Neural progenitor cell (in vitro differentiated cells): Measurements from ENCODE around the gene ARV1. TPM values are rescaled to one million over a fixed set of nuclear protein-coding genes. Genes with fewer than 3 reads are reported as not detected.

Source experiments
- DNase-seq: peaks from one replicate; pipeline ENCODE4 v3.0.0-alpha.2; 2016; ENCODE audit warnings: low spot score
- H2AFZ ChIP-seq: fragments of 200-600 bp; sonication (generic); replicated peaks from 2 replicates; pipeline ENCODE4 v1.6.1; 2016; ENCODE audit warnings: antibody characterized with exemption
- H3F3A ChIP-seq: fragments of 200-600 bp; sonication (generic); 2 replicates; pipeline ENCODE4 v1.6.1; 2016; ENCODE audit warnings: antibody characterized with exemption, low read depth
- H3K27ac ChIP-seq: fragments of 200-600 bp; sonication (generic); 2 replicates; pipeline ENCODE4 v1.5.1; 2016; ENCODE audit warnings: mild to moderate bottlenecking
- H3K27me3 ChIP-seq: fragments of 200-600 bp; sonication (generic); 2 replicates; pipeline ENCODE4 v1.6.1; 2016; ENCODE audit warnings: mild to moderate bottlenecking, moderate library complexity
- H3K36me3 ChIP-seq: fragments of 200-600 bp; sonication (generic); 2 replicates; pipeline ENCODE4 v1.5.1; 2016
- H3K4me1 ChIP-seq: fragments of 200-600 bp; sonication (generic); 2 replicates; pipeline ENCODE4 v1.6.1; 2016; ENCODE audit warnings: mixed run types
- H3K4me2 ChIP-seq: fragments of 200-600 bp; sonication (generic); 2 replicates; pipeline ENCODE4 v1.6.1; 2016
- H3K4me3 ChIP-seq: fragments of 200-600 bp; sonication (generic); 2 replicates; pipeline ENCODE4 v1.5.1; 2016
- H3K79me2 ChIP-seq: fragments of 200-600 bp; sonication (generic); 2 replicates; pipeline ENCODE4 v1.6.1; 2016; ENCODE audit warnings: low read depth
- H3K9ac ChIP-seq: fragments of 200-600 bp; sonication (generic); 2 replicates; pipeline ENCODE4 v1.6.1; 2016
- H3K9me3 ChIP-seq: fragments of 200-600 bp; sonication (generic); 2 replicates; pipeline ENCODE4 v1.5.1; 2016; ENCODE audit warnings: low read depth
- H4K20me1 ChIP-seq: fragments of 200-600 bp; sonication (generic); 2 replicates; pipeline ENCODE4 v1.6.1; 2016; ENCODE audit warnings: low read depth
- H3K27ac Mint-ChIP-seq: 3 replicates; pipeline ENCODE4 v1.8.0; 2021; ENCODE audit warnings: mixed read lengths
- H3K27me3 Mint-ChIP-seq: 2 replicates; pipeline ENCODE4 v1.8.0; 2022; ENCODE audit warnings: low read depth, mild to moderate bottlenecking, inconsistent platforms, moderate library complexity, mixed read lengths; ENCODE audit not compliant: insufficient read depth
- H3K36me3 Mint-ChIP-seq: 3 replicates; pipeline ENCODE4 v1.8.0; 2021; ENCODE audit warnings: mixed read lengths
- H3K4me1 Mint-ChIP-seq: 3 replicates; pipeline ENCODE4 v1.8.0; 2021; ENCODE audit warnings: mixed read lengths
- H3K4me3 Mint-ChIP-seq: 3 replicates; pipeline ENCODE4 v1.8.0; 2021; ENCODE audit warnings: mild to moderate bottlenecking, moderate library complexity, mixed read lengths
- H3K9me3 Mint-ChIP-seq: 3 replicates; pipeline ENCODE4 v1.8.0; 2020; ENCODE audit warnings: mixed read lengths
- CTCF ChIP-seq: fragments of 200-600 bp; sonication (generic); IDR thresholded peaks from 2 replicates; pipeline ENCODE4 v1.5.1; 2017; ENCODE audit warnings: antibody characterized with exemption, mild to moderate bottlenecking
- EZH2 ChIP-seq: fragments of 200-600 bp; sonication (generic); IDR thresholded peaks from 2 replicates; pipeline ENCODE4 v1.6.1; 2017; ENCODE audit warnings: antibody characterized with exemption, mild to moderate bottlenecking, moderate library complexity
- EZH2phosphoT487 ChIP-seq: fragments of 200-600 bp; sonication (generic); IDR thresholded peaks from 2 replicates; pipeline ENCODE4 v1.6.1; 2017; ENCODE audit warnings: antibody characterized with exemption
- total RNA-seq: library from RNA; depleted of rRNA; stranded (reverse); fragments of >200 nt; gene quantifications from 2 replicates; pipeline ENCODE4 v1.2.3, GENCODE V29; 2015; ENCODE audit warnings: low replicate concordance

The ARV1 gene
- total RNA-seq, 1 donor from 2014 or later: 23.3 TPM

- Mint-ChIP-seq H3K27ac (peak overlapping the region; percentile 19), H3K27me3 (no peaks in the 10 kb centered on the region), H3K4me1 (no peaks in the 10 kb centered on the region), H3K36me3 (peaks cover 15% of the 10 kb centered on the region), H3K4me3 (no peak overlapping the region), H3K9me3 (no peaks in the 10 kb centered on the region)
- H3K4me3 ChIP-seq: no peak overlapping the region
- H3K36me3 ChIP-seq: no peaks in the 10 kb centered on the region
- H3K9ac ChIP-seq: no peak overlapping the region
- no peak for DNase-seq
- TF ChIP-seq EZH2phosphoT487: no peak
- no peak for TF ChIP-seq EZH2
- no peak for TF ChIP-seq CTCF
- H3K27me3 ChIP-seq: no peaks in the 10 kb centered on the region
- no peaks in the 10 kb centered on the region for H3K9me3 ChIP-seq
- peaks cover 9% of the 10 kb centered on the region for H3K4me1 ChIP-seq
- no peaks in the 10 kb centered on the region for H3K79me2 ChIP-seq
- H2AFZ ChIP-seq: no peak overlapping the region
- no peak overlapping the region for H3K4me2 ChIP-seq
- H3F3A ChIP-seq: no peaks in the 10 kb centered on the region
- H4K20me1 ChIP-seq: peaks cover 5% of the 10 kb centered on the region
- H3K27ac ChIP-seq: no peak overlapping the region
Observed at GRCh38 chr1:230987448-230987847, 8.6 kb downstream of the ARV1 start.

DNA sequence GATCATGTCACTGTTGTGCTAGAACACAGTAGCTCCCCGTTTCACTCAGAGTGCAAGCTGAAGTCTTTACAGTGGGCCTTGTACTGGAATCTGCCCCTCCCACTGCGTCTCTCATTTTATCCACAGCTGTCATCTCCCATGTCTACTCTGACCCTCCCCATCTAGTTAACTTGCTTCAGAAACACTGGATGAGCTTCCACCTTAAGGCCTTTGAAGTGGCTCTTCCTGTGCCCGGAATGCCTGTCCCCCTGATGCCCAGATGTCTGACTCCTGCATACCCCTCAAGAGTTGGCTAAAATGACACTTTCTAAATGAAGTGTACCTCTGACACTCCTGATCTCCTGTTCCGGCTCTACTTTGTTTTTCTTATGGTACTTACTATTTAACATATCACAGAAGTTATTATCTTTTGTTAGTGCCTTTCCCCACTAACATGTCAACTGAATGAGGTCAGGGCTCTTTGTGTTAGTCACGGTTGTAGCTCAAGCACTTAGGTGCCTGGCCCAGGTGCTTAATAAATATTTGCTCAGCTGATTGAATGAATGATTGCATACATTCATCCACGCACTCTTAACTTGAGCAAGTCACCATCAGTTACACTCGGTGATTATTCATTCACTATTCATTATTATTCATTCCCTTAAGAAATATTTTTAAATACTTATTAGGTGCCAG, 13.3 kb downstream of the ARV1 start:
- Mint-ChIP-seq H3K36me3 (peaks cover 22% of the 10 kb centered on the region), H3K9me3 (no peaks in the 10 kb centered on the region), H3K4me1 (no peaks in the 10 kb centered on the region), H3K27me3 (no peaks in the 10 kb centered on the region), H3K4me3 (no peak overlapping the region), H3K27ac (no peak overlapping the region)
- TF ChIP-seq EZH2phosphoT487 (no peak), CTCF (no peak), EZH2 (no peak)
- H4K20me1 ChIP-seq: no peaks in the 10 kb centered on the region
- H3K36me3 ChIP-seq: no peaks in the 10 kb centered on the region
- no peak overlapping the region for H3K27ac ChIP-seq
- H3K9me3 ChIP-seq: no peaks in the 10 kb centered on the region
- H3K79me2 ChIP-seq: no peaks in the 10 kb centered on the region
- H3K4me2 ChIP-seq: no peak overlapping the region
- no peaks in the 10 kb centered on the region for H3K27me3 ChIP-seq
- no peaks in the 10 kb centered on the region for H3K4me1 ChIP-seq
- no peak overlapping the region for H3K4me3 ChIP-seq
- DNase-seq: no peak
- H3K9ac ChIP-seq: no peak overlapping the region
- H3F3A ChIP-seq: no peaks in the 10 kb centered on the region
- no peak overlapping the region for H2AFZ ChIP-seq

DNA sequence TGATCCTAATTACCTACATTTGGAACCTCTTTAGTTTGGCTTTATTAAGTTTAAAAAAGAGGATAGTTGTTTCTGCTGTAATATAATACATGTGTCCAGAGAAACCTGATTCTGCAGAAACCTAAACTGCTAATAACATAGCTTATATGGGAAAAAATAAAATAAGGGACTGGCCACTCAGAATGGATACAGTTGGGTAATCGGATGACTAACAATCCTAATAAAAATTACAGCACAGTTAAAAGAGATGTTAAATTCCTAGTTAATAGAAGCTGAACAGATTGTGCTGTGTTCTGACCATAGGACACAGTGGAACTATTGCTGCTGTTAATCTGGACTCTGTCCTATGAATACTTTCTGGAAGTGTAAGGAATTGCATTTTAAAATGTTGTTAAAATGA, 16.0 kb downstream of the ARV1 start:
- Histone ChIP-seq H3K36me3 (no peaks in the 10 kb centered on the region), H3K9me3 (no peaks in the 10 kb centered on the region)
- no peaks in the 10 kb centered on the region for H3K27me3 Mint-ChIP-seq

More for the DNA sequence above, 16.0 kb downstream of the ARV1 start:
- H3K9ac ChIP-seq: no peak overlapping the region
- DNase-seq: no peak
- H3K79me2 ChIP-seq: no peaks in the 10 kb centered on the region
- no peaks in the 10 kb centered on the region for H3F3A ChIP-seq
- H3K27me3 ChIP-seq: no peaks in the 10 kb centered on the region
- H3K27ac ChIP-seq: no peak overlapping the region
- TF ChIP-seq EZH2: no peak
- TF ChIP-seq CTCF: no peak
- no peak for TF ChIP-seq EZH2phosphoT487
- no peak overlapping the region for H3K4me2 ChIP-seq
- H3K4me3 ChIP-seq: no peak overlapping the region
- no peaks in the 10 kb centered on the region for H3K4me1 ChIP-seq
- H3K4me1 Mint-ChIP-seq: no peaks in the 10 kb centered on the region
- H3K4me3 Mint-ChIP-seq: no peak overlapping the region
- H3K36me3 Mint-ChIP-seq: peaks cover 29% of the 10 kb centered on the region
- H3K9me3 Mint-ChIP-seq: no peaks in the 10 kb centered on the region
- H2AFZ ChIP-seq: no peak overlapping the region
- H3K27ac Mint-ChIP-seq: no peak overlapping the region
- H4K20me1 ChIP-seq: no peaks in the 10 kb centered on the region
